Neural crest cell (in vitro differentiated cells): Measurements from ENCODE around the gene ERAP2. TPM values are rescaled to one million over a fixed set of nuclear protein-coding genes. Genes with fewer than 3 reads are reported as not detected.

Source experiments
- DNase-seq: peaks from one replicate; pipeline ENCODE4 v3.0.0; 2021; ENCODE audit warnings: low read depth, mixed read lengths, low spot score
- H3K27ac Mint-ChIP-seq: one replicate; pipeline ENCODE4 v1.8.0; 2021; ENCODE audit warnings: mild to moderate bottlenecking, mixed read lengths; ENCODE audit not compliant: unreplicated experiment
- H3K27me3 Mint-ChIP-seq: 2 replicates; pipeline ENCODE4 v1.8.0; 2021; ENCODE audit warnings: low read depth, mild to moderate bottlenecking, mixed read lengths
- H3K36me3 Mint-ChIP-seq: 2 replicates; pipeline ENCODE4 v1.8.0; 2021; ENCODE audit warnings: low read depth, mild to moderate bottlenecking, mixed read lengths
- H3K4me1 Mint-ChIP-seq: 2 replicates; pipeline ENCODE4 v1.8.0; 2021; ENCODE audit warnings: mixed read lengths
- H3K4me3 Mint-ChIP-seq: one replicate; pipeline ENCODE4 v1.8.0; 2021; ENCODE audit warnings: mild to moderate bottlenecking, mixed read lengths
- H3K9me3 Mint-ChIP-seq: 2 replicates; pipeline ENCODE4 v1.8.0; 2021; ENCODE audit warnings: mixed read lengths
- total RNA-seq: library from RNA; stranded (reverse); gene quantifications from 2 replicates; pipeline ENCODE4 v1.2.1, GENCODE V29; 2021
- TF ChIP-seq, protein P1 (sequence below): fragments of 200-600 bp; sonication (generic); conservative IDR thresholded peaks from 2 replicates; pipeline ENCODE4 v1.5.0; 2021; ENCODE audit warnings: antibody characterized with exemption, mild to moderate bottlenecking

The ERAP2 gene
- total RNA-seq, 1 donor from 2014 or later, result not detected

DNA sequence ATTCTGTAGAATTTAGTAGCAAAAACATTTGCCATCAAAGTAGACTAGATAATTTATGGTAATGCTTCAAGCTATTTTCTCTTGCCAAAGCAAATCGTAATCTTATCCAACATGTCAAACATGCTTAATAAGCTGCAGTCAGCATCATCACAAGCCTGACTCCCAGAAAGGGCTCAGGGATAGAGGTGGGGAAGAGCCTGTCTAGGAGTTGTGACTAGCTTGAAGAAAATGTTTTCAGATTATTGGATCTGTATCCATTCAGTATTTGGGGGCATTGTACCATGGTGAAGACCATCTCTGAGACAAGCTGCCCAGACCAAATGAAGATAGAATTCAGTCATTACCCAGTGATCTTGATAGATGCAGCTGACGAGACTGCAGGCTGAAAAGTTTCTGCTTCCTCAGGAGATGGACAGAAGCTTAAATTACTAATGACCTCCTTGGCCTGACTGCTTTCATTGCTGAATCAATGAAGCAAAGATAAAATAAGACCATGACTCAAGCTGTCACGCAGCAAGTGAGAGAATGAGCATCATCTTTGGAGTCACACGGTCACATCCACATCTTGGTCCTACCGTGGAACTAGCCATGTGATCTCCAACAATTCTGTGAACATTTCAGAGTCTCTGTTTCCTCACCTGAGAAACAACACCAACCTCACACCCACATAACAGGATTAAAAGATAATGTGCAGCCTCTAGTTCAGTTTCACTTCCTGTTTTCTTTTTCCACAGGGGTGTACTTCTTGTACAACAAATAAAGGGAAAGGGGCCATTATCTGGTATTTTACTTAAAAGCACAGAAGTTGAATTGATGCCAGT, 9.4 kb downstream of the ERAP2 start:
- DNase-seq, result no peak
- no peak overlapping the region for H3K4me3 Mint-ChIP-seq
- H3K4me1 Mint-ChIP-seq, result no peaks in the 10 kb centered on the region
- H3K36me3 Mint-ChIP-seq, result no peaks in the 10 kb centered on the region
- TF ChIP-seq, protein P1, sequence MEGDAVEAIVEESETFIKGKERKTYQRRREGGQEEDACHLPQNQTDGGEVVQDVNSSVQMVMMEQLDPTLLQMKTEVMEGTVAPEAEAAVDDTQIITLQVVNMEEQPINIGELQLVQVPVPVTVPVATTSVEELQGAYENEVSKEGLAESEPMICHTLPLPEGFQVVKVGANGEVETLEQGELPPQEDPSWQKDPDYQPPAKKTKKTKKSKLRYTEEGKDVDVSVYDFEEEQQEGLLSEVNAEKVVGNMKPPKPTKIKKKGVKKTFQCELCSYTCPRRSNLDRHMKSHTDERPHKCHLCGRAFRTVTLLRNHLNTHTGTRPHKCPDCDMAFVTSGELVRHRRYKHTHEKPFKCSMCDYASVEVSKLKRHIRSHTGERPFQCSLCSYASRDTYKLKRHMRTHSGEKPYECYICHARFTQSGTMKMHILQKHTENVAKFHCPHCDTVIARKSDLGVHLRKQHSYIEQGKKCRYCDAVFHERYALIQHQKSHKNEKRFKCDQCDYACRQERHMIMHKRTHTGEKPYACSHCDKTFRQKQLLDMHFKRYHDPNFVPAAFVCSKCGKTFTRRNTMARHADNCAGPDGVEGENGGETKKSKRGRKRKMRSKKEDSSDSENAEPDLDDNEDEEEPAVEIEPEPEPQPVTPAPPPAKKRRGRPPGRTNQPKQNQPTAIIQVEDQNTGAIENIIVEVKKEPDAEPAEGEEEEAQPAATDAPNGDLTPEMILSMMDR, result no peak
- H3K9me3 Mint-ChIP-seq, result no peaks in the 10 kb centered on the region
- peaks cover 6% of the 10 kb centered on the region for H3K27me3 Mint-ChIP-seq
- no peak overlapping the region for H3K27ac Mint-ChIP-seq

DNA sequence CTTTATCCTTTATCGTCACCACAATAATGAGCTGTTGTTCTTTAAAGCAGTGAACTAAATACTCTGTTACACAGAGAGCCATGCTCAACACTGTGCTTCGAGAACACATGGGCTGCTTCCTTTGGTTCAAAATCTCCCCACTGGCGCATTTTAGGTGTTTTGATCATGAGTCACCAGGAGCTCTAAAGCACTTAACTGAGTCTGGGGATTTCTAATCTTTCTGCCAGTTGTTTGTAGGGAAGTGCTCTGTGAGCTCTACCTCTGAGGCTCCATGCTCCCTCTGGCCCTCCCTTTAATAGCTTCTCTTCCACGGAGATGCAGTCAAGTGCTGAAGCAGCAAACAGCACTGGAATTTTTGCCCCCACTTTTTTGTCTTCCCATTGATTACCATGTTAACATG, 17.0 kb downstream of the ERAP2 start:
- H3K4me3 Mint-ChIP-seq, result no peak overlapping the region
- peaks cover 6% of the 10 kb centered on the region for H3K27me3 Mint-ChIP-seq
- H3K36me3 Mint-ChIP-seq, result no peaks in the 10 kb centered on the region
- H3K9me3 Mint-ChIP-seq, result no peaks in the 10 kb centered on the region
- H3K27ac Mint-ChIP-seq, result no peak overlapping the region
- no peaks in the 10 kb centered on the region for H3K4me1 Mint-ChIP-seq
- DNase-seq, result no peak
- TF ChIP-seq, protein P1, result no peak

DNA sequence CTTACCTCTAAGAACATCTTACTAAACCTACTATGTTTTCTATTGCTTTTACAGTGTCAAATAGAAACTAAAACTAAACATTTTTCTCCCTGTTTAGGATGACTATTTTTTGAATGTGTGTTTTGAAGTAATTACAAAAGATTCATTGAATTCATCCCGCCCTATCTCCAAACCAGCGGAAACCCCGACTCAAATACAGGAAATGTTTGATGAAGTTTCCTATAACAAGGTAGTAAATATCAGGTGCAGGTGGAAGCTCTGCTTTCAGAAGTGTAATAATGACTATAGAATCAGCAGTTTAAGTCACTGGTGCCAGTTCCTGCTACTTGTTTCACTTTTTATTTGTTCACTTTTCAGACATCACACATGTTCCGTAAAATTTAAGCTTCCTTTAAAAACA, 20.0 kb downstream of the ERAP2 start:
- H3K4me1 Mint-ChIP-seq, result no peaks in the 10 kb centered on the region
- TF ChIP-seq, protein P1, result no peak
- H3K27ac Mint-ChIP-seq, result no peak overlapping the region
- H3K4me3 Mint-ChIP-seq, result no peak overlapping the region
- no peaks in the 10 kb centered on the region for H3K36me3 Mint-ChIP-seq
- DNase-seq, result no peak
- H3K27me3 Mint-ChIP-seq, result no peaks in the 10 kb centered on the region
- H3K9me3 Mint-ChIP-seq, result no peaks in the 10 kb centered on the region

DNA sequence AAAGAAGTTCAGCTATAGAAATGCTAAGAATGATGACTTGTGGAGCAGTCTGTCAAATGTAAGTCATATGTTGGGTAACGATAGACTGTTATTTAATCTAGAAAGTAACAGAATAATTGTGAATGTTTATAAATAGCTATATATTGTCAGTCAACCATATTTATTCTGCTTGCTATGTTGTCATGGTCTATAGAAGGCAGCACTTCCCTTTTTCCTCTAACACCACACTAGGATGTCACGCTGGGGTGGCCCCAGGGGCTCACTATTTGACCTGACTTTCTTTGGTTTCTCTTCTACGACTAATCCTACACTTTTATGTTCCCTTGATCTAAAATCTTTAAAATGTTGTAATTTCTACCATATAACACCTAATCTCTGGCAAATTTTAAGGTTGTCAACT, 20.5 kb downstream of the ERAP2 start:
- Mint-ChIP-seq H3K27ac (no peak overlapping the region), H3K27me3 (no peaks in the 10 kb centered on the region), H3K36me3 (no peaks in the 10 kb centered on the region), H3K4me1 (no peaks in the 10 kb centered on the region), H3K9me3 (no peaks in the 10 kb centered on the region), H3K4me3 (no peak overlapping the region)
- TF ChIP-seq, protein P1, result no peak
- no peak for DNase-seq

DNA sequence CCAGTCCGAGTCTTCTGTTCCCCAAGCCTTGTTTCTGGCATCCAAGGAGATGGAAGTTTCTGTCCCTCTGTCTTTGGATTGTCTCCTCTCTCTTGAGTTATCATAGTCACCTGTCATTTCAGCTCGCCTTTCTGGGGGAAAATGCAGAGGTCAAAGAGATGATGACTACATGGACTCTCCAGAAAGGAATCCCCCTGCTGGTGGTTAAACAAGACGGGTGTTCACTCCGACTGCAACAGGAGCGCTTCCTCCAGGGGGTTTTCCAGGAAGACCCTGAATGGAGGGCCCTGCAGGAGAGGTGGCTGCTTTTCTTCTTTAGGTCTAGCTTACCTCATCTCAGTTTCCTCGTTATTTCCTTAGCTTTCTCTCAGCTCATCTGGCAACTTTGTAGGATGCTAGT, 25.1 kb downstream of the ERAP2 start:
- DNase-seq, result no peak
- Mint-ChIP-seq H3K27me3 (no peaks in the 10 kb centered on the region), H3K27ac (no peak overlapping the region), H3K4me1 (peaks cover 7% of the 10 kb centered on the region), H3K9me3 (no peaks in the 10 kb centered on the region), H3K4me3 (no peak overlapping the region), H3K36me3 (no peaks in the 10 kb centered on the region)
- TF ChIP-seq, protein P1, result no peak
